Measurements from ENCODE around the gene NID1. TPM values are rescaled to one million over a fixed set of nuclear protein-coding genes. Genes with fewer than 3 reads are reported as not detected.

Gene NID1
- total RNA-seq, 5 donors from 2014 or later (not counting 1 experiment from before 2014, with no cell fraction given), result 0.05 to 0.50 (median 0.34) TPM; not detected in 1

- Histone ChIP-seq H3K36me3 (ENCODE audit: control insufficient read depth in 2 of 2, extremely low read depth in 1 of 2, insufficient read depth in 1 of 2, low read length in 1 of 2) (no peaks in the 10 kb centered on the region), H3K4me3 (ENCODE audit: control insufficient read depth in 1 of 2, extremely low read depth in 1 of 2, low read length in 1 of 2) (no peak overlapping the region), H3K9me3 (no peaks in the 10 kb centered on the region), H3K27ac (ENCODE audit: low read length) (no peak overlapping the region), H3K4me1 (ENCODE audit: control insufficient read depth in 1 of 2, extremely low read depth in 1 of 2, insufficient read depth in 2 of 2, low read length in 2 of 2) (no peaks in the 10 kb centered on the region), H3K27me3 (replicated peaks in 1 of 2; ENCODE audit: control insufficient read depth in 2 of 2, extremely low read depth in 1 of 2, insufficient read depth in 2 of 2, low read length in 1 of 2) (peaks cover 0 to 5% of the 10 kb centered on the region in 2 experiments)
- ATAC-seq (replicated peaks in 1 of 4) (no peak), DNase-seq (no peak)
- peaks cover 7% of the 10 kb centered on the region for H3K36me3 Mint-ChIP-seq
- H3K4me1 Mint-ChIP-seq, result no peaks in the 10 kb centered on the region
- H3K9me3 Mint-ChIP-seq, result peaks cover 10 to 16% (median 16%) of the 10 kb centered on the region in 3 donors
- ChIA-PET CTCF (no interaction called here), POLR2A (no interaction called here)
- H3K27ac Mint-ChIP-seq, result no peak overlapping the region
- WGBS (ENCODE audit: insufficient coverage), result 100% methylated on average over 1 of the region's 3 CpGs
- H3K27me3 Mint-ChIP-seq, result peaks cover 0 to 4% of the 10 kb centered on the region in 2 donors
- no peak overlapping the region for H3K4me3 Mint-ChIP-seq
Measured at GRCh38 chr1:235986869-235987268, 78.0 kb downstream of the NID1 start.

- Mint-ChIP-seq H3K4me3 (no peak overlapping the region), H3K9me3 (peaks cover under 1 to 8% (median 7%) of the 10 kb centered on the region in 3 donors), H3K4me1 (no peaks in the 10 kb centered on the region), H3K36me3 (no peaks in the 10 kb centered on the region), H3K27me3 (peaks cover 2 to 4% of the 10 kb centered on the region in 2 donors), H3K27ac (no peak overlapping the region)
- H3K27me3 ChIP-seq (replicated peaks in 1 of 2; ENCODE audit: control insufficient read depth in 2 of 2, extremely low read depth in 1 of 2, insufficient read depth in 2 of 2, low read length in 1 of 2), result peaks cover 0 to 6% of the 10 kb centered on the region in 2 experiments
- ChIA-PET CTCF (interaction anchor here in 1 of 2 donors (0.6 kb wide), 1 partner anchor 36 kb away, joined by 3 read pairs; no protein-coding TSS in a partner anchor), POLR2A (interaction anchor here (0.6 to 0.7 kb wide), 4 partner anchors 24 to 207 kb away, joined by 4 to 8 read pairs (median 6); no protein-coding TSS in a partner anchor)
- no peaks in the 10 kb centered on the region for H3K9me3 ChIP-seq
- H3K36me3 ChIP-seq (ENCODE audit: control insufficient read depth in 2 of 2, extremely low read depth in 1 of 2, insufficient read depth in 1 of 2, low read length in 1 of 2), result no peaks in the 10 kb centered on the region
- DNase-seq, result no peak
- H3K4me3 ChIP-seq (ENCODE audit: control insufficient read depth in 1 of 2, extremely low read depth in 1 of 2, low read length in 1 of 2), result no peak overlapping the region
- no peaks in the 10 kb centered on the region for H3K4me1 ChIP-seq (ENCODE audit: control insufficient read depth in 1 of 2, extremely low read depth in 1 of 2, insufficient read depth in 2 of 2, low read length in 2 of 2)
- WGBS (ENCODE audit: insufficient coverage), result no CpG with 5 or more reads among the region's 6 CpGs
- no peak for ATAC-seq (replicated peaks in 1 of 4)
- no peak overlapping the region for H3K27ac ChIP-seq (ENCODE audit: low read length)
Measured at GRCh38 chr1:235984041-235984825, 80.7 kb downstream of the NID1 start.

GRCh38 chr1:235980976-235981375 lies 83.9 kb downstream of the NID1 start:
- Histone ChIP-seq H3K4me3 (ENCODE audit: control insufficient read depth in 1 of 2, extremely low read depth in 1 of 2, low read length in 1 of 2) (no peak overlapping the region), H3K27me3 (replicated peaks in 1 of 2; ENCODE audit: control insufficient read depth in 2 of 2, extremely low read depth in 1 of 2, insufficient read depth in 2 of 2, low read length in 1 of 2) (peaks cover 0 to 6% of the 10 kb centered on the region in 2 experiments), H3K27ac (ENCODE audit: low read length) (no peak overlapping the region), H3K9me3 (no peaks in the 10 kb centered on the region), H3K36me3 (ENCODE audit: control insufficient read depth in 2 of 2, extremely low read depth in 1 of 2, insufficient read depth in 1 of 2, low read length in 1 of 2) (no peaks in the 10 kb centered on the region), H3K4me1 (ENCODE audit: control insufficient read depth in 1 of 2, extremely low read depth in 1 of 2, insufficient read depth in 2 of 2, low read length in 2 of 2) (no peaks in the 10 kb centered on the region)
- Mint-ChIP-seq H3K4me3 (no peak overlapping the region), H3K9me3 (no peaks in the 10 kb centered on the region), H3K27me3 (peaks cover 0 to 2% of the 10 kb centered on the region in 2 donors), H3K27ac (no peak overlapping the region), H3K4me1 (no peaks in the 10 kb centered on the region), H3K36me3 (no peaks in the 10 kb centered on the region)
- ChIA-PET POLR2A (no interaction called here), CTCF (interaction anchor here in 1 of 2 donors (1.0 kb wide), 1 partner anchor 93 kb away, joined by 3 read pairs; no protein-coding TSS in a partner anchor)
- ATAC-seq (replicated peaks in 1 of 4) (no peak), DNase-seq (no peak)
- WGBS (ENCODE audit: insufficient coverage), result 53% methylated on average over 3 of the region's 3 CpGs

DNA sequence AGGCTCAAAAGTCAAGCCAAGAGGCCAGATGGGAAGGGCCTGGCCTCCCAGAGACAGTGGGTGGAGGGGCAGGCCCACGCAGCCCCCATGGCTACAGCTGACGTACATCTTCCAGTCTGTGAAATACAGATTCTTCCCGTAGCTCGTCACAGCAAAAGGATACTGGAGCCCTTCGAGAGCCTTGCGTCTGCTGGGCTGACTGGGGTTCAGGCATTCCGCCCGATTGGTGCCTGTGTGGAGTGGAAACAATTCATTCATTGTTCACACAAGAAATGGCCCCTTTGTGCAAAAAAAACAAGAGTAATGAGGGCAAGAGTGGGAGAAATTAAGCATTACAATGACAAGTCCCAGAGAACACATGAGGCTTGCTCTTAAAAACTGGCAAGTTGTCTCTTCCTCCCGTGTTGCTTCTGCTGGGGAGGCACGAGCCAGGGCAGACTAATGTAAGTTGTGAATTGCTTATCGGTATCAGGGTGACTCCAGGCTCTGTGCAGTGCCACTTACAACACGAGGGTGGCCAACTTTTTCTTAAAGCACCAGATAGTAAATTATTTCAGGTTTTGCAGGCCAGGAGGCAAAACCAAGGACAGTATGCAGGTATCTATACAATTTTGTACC lies 85.1 kb downstream of the NID1 start:
- Mint-ChIP-seq H3K9me3 (no peaks in the 10 kb centered on the region), H3K27ac (no peak overlapping the region), H3K4me1 (no peaks in the 10 kb centered on the region), H3K27me3 (peaks cover 0 to 2% of the 10 kb centered on the region in 2 donors), H3K36me3 (no peaks in the 10 kb centered on the region), H3K4me3 (no peak overlapping the region)
- no peaks in the 10 kb centered on the region for H3K9me3 ChIP-seq
- no peaks in the 10 kb centered on the region for H3K4me1 ChIP-seq (ENCODE audit: control insufficient read depth in 1 of 2, extremely low read depth in 1 of 2, insufficient read depth in 2 of 2, low read length in 2 of 2)
- DNase-seq, result no peak
- H3K4me3 ChIP-seq (ENCODE audit: control insufficient read depth in 1 of 2, extremely low read depth in 1 of 2, low read length in 1 of 2), result no peak overlapping the region
- ATAC-seq (replicated peaks in 1 of 4), result no peak
- CTCF ChIA-PET, result no interaction called here
- peaks cover 0 to 6% of the 10 kb centered on the region in 2 experiments for H3K27me3 ChIP-seq (replicated peaks in 1 of 2; ENCODE audit: control insufficient read depth in 2 of 2, extremely low read depth in 1 of 2, insufficient read depth in 2 of 2, low read length in 1 of 2)
- H3K36me3 ChIP-seq (ENCODE audit: control insufficient read depth in 2 of 2, extremely low read depth in 1 of 2, insufficient read depth in 1 of 2, low read length in 1 of 2), result no peaks in the 10 kb centered on the region
- WGBS (ENCODE audit: insufficient coverage), result 97% methylated on average over 8 of the region's 12 CpGs
- no peak overlapping the region for H3K27ac ChIP-seq (ENCODE audit: low read length)
- POLR2A ChIA-PET, result no interaction called here

DNA sequence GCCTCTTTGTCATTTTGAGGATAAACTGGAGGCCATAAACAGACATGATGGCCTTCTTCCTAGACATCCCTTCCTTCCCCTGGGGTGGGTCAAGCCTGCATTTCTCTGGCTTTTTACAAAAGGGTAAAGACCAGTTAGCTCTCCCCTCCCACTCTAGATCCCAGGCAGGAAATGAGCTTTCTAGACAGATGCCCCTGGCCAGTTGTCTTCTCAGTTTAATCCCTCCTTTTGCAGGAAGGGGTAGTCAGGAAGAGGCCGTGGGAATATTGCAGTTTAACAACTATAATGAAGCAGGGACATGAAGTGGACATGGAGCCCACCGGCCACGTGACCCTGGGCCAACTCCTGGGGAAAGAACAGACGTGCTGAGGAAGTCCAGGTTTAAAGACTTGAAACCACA lies 85.7 kb downstream of the NID1 start:
- no peaks in the 10 kb centered on the region for H3K9me3 ChIP-seq
- no peak overlapping the region for H3K27ac ChIP-seq (ENCODE audit: low read length)
- ChIA-PET POLR2A (no interaction called here), CTCF (no interaction called here)
- Mint-ChIP-seq H3K4me3 (no peak overlapping the region), H3K36me3 (no peaks in the 10 kb centered on the region), H3K27ac (no peak overlapping the region), H3K9me3 (no peaks in the 10 kb centered on the region), H3K4me1 (no peaks in the 10 kb centered on the region), H3K27me3 (peaks cover 0 to 2% of the 10 kb centered on the region in 2 donors)
- H3K4me1 ChIP-seq (ENCODE audit: control insufficient read depth in 1 of 2, extremely low read depth in 1 of 2, insufficient read depth in 2 of 2, low read length in 2 of 2), result no peaks in the 10 kb centered on the region
- DNase-seq (no peak), ATAC-seq (replicated peaks in 1 of 4) (no peak)
- no peak overlapping the region for H3K4me3 ChIP-seq (ENCODE audit: control insufficient read depth in 1 of 2, extremely low read depth in 1 of 2, low read length in 1 of 2)
- peaks cover 0 to 6% of the 10 kb centered on the region in 2 experiments for H3K27me3 ChIP-seq (replicated peaks in 1 of 2; ENCODE audit: control insufficient read depth in 2 of 2, extremely low read depth in 1 of 2, insufficient read depth in 2 of 2, low read length in 1 of 2)
- no CpG with 5 or more reads among the region's 4 CpGs for WGBS (ENCODE audit: insufficient coverage)
- no peaks in the 10 kb centered on the region for H3K36me3 ChIP-seq (ENCODE audit: control insufficient read depth in 2 of 2, extremely low read depth in 1 of 2, insufficient read depth in 1 of 2, low read length in 1 of 2)

- 92% methylated on average over 3 of the region's 5 CpGs for WGBS (ENCODE audit: insufficient coverage)
- no peaks in the 10 kb centered on the region for H3K27me3 ChIP-seq (replicated peaks in 1 of 2; ENCODE audit: control insufficient read depth in 2 of 2, extremely low read depth in 1 of 2, insufficient read depth in 2 of 2, low read length in 1 of 2)
- Mint-ChIP-seq H3K36me3 (no peaks in the 10 kb centered on the region), H3K4me1 (peaks cover 10 to 13% (median 11%) of the 10 kb centered on the region in 3 donors), H3K27me3 (peaks cover 0 to 2% of the 10 kb centered on the region in 2 donors), H3K4me3 (no peak overlapping the region), H3K27ac (no peak overlapping the region), H3K9me3 (no peaks in the 10 kb centered on the region)
- ChIA-PET POLR2A (no interaction called here), CTCF (no interaction called here)
- ATAC-seq (replicated peaks in 1 of 4), result no peak
- no peak overlapping the region for H3K27ac ChIP-seq (ENCODE audit: low read length)
- no peak overlapping the region for H3K4me3 ChIP-seq (ENCODE audit: control insufficient read depth in 1 of 2, extremely low read depth in 1 of 2, low read length in 1 of 2)
- DNase-seq, result no peak
- H3K4me1 ChIP-seq (ENCODE audit: control insufficient read depth in 1 of 2, extremely low read depth in 1 of 2, insufficient read depth in 2 of 2, low read length in 2 of 2), result peaks cover 0 to 9% of the 10 kb centered on the region in 2 experiments
- no peaks in the 10 kb centered on the region for H3K9me3 ChIP-seq
- H3K36me3 ChIP-seq (ENCODE audit: control insufficient read depth in 2 of 2, extremely low read depth in 1 of 2, insufficient read depth in 1 of 2, low read length in 1 of 2), result no peaks in the 10 kb centered on the region
Measured at GRCh38 chr1:235976490-235976889, 88.4 kb downstream of the NID1 start.

Data from T-cell (primary cell).